Measurements from ENCODE around the gene IRF6.

Gene IRF6

GRCh38 chr1:209737118-209737505 lies 68.8 kb downstream of the IRF6 start:
- TF ChIP-seq POLR2A (IDR thresholded peaks at IDR 0.05; ENCODE audit: extremely low read depth, insufficient read length) (no peak), MYC (IDR thresholded peaks at IDR 0.05; ENCODE audit: low read depth, low read length) (no peak), CTCF (IDR thresholded peaks at IDR 0.05; ENCODE audit: low read depth, low read length) (no peak)

GRCh38 chr1:209736490-209737117 lies 69.3 kb downstream of the IRF6 start:
- no peak for DNase-seq (ENCODE audit: low read depth)
- H3K4me3 ChIP-seq (ENCODE audit: low read depth, low read length), result no peak overlapping the region
- no peak for TF ChIP-seq MYC (IDR thresholded peaks at IDR 0.05; ENCODE audit: low read depth, low read length)

More at GRCh38 chr1:209737118-209737505, 68.8 kb downstream of the IRF6 start:
- no peak overlapping the region for H3K4me3 ChIP-seq (ENCODE audit: low read depth, low read length)
- no peak for DNase-seq (ENCODE audit: low read depth)

Measured in NB4 (cell line).